Measurements from ENCODE around the gene KCNMA1.

GRCh38 chr10:77433546-77433945 is 204.1 kb downstream of the KCNMA1 start:
- TF ChIP-seq CTCF (IDR thresholded peaks at IDR 0.05 in 2 of 3, conservative IDR thresholded peaks at IDR 0.05 in 1 of 3; ENCODE audit: borderline replicate concordance in 1 of 3, insufficient read depth in 1 of 3, low read depth in 2 of 3, low read length in 2 of 3) (no peak), POLR2A (IDR thresholded peaks at IDR 0.05; ENCODE audit: borderline replicate concordance, extremely low read depth, insufficient read depth, insufficient read length) (no peak), EZH2 (IDR thresholded peaks at IDR 0.05) (no peak)

All from HCT116 (cell line).